GM19467 (cell line): ENCODE measurements around the gene LAP3.
"Not testable (repeated sequence)": the region's sequence is repeated elsewhere in the genome, so short reads cannot be mapped to it uniquely, and the experiment has no call there.

ENCODE experiments used
- ATAC-seq: cut with Tn5 transposase; IDR thresholded peaks from one replicate; pipeline ENCODE4 v1.9.1; 2021; ENCODE audit warnings: mild to moderate bottlenecking, moderate library complexity; ENCODE audit not compliant: unreplicated experiment

The LAP3 gene

GRCh38 chr4:17576932-17577664 is at the start of gene LAP3:
Gene LAP3, plus strand, starts transcription at chr4:17577198. Its CDS starts 268 bp downstream, at chr4:17577466.
- peak; percentile 83 for ATAC-seq

- no peak for ATAC-seq
Measured at GRCh38 chr4:17528551-17529165, 48.3 kb upstream of the LAP3 start.

- no peak for ATAC-seq
Measured at GRCh38 chr4:17531538-17532285, 45.3 kb upstream of the LAP3 start.

- no peak for ATAC-seq
Measured at GRCh38 chr4:17534705-17535104, 42.3 kb upstream of the LAP3 start.

DNA sequence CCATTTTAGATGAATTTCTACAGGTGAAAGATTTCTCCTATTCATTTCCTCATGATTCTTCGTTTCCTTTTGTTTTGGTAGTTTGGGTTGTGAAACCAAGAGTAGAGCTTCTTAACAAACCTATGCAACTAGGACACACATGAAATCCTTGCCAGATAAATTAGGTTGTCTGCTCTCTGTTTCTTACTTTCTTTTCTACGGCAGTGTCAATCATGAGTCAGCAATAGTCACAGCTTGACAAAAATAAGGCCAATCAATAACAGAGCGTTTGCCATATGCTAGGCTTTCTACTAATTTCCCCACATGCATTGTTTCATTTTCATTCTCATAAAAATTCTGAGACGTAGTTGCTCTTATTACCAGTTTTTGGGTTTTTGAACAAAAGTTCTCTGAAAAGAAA is 41.8 kb upstream of the LAP3 start:
- ATAC-seq, result no peak

DNA sequence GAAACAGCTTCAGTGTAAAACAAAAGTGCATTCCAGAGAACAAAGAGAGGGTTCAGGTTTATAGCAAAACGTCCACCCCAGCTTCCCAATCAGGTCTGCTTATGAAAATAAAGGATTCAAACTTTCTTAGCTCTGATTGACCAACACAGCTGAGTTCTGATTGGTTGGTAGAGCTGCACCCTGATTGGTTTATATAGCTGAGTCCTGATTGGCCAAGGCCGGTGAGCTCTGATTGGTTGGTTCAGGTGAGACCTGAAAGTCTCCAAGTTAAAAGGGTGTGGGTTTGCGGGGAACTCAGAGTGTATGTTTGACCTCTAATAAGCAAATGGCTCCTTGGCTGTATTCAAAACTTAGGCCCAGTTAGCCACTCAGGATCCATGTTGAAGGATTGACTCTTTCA is 41.1 kb upstream of the LAP3 start:
- no peak for ATAC-seq

GRCh38 chr4:17537060-17537459 is 39.9 kb upstream of the LAP3 start:
- ATAC-seq, result not testable (repeated sequence)

- no peak for ATAC-seq
Measured at GRCh38 chr4:17544205-17544604, 32.8 kb upstream of the LAP3 start.

DNA sequence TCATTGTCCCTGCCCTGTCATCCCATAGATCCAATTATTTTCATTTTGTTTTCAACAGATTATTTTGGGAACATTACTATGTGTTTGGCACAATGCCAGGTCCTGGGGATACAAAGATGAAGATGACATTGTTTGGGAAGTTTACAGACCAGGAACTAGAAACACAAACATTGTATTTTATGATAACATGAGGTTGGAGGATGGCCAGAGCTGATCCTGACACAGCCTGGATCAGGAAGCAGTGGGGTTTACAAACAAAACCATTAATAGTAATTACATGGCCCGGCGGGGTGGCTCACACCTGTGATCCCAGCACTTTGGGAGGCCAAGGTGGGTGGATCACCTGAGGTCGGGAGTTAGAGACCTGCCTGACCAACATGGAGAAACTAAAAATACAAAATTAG is 32.2 kb upstream of the LAP3 start:
- no peak for ATAC-seq

DNA sequence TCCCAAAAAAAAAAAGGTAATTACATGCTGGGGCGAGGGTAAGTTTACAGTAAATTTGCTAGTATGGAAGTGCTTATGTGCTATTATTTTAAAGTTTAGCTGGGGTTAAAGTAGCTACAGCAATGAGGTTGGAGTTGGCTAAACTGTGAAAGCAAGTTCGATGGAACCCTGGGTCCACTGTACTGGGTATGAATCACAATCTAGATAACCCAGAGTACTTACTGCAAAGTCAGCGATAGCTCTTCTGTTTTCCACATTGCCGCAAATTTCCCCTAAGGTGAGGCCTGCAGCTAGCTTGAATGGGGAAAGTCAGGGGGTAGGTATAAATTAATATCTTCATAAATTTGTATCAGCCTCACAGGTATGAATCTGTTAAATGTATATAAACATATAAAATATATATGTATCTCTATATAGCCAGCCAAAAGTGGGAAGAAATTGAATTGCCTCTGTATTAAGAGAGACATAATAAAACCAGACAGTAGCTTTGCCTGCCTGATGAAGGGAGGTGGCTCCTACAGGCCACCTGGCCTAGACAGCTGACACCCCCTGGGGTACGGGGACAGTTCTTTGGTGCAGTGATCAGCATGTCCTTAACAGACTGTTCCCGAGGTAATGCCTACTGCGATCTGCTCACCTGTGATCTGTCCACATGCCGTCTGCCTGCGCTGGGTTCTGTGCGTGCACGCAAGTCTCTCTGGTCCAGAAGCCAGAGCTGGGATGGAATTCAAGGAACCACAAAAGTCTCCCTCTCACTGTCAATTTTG is 31.4 kb upstream of the LAP3 start:
- no peak for ATAC-seq

DNA sequence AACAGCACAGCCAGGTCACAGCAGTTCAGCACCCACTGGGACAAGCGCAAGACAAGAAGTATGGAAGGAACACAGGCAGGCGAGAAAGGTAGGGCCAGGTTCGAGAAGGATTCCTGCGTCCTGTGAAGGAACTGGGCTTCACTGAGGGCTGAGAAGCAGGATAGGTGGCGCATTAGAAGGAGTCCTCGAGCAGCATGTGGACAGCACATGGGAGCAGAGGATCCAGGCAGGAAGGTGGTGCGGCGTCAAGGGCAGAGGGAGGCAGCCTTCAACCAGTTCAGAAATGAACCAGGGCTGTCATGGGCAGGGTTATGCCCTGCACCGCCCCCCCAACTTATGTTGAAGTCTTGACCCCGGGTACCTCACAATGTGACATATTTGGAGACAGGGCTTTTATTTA is 30.8 kb upstream of the LAP3 start:
- no peak for ATAC-seq

DNA sequence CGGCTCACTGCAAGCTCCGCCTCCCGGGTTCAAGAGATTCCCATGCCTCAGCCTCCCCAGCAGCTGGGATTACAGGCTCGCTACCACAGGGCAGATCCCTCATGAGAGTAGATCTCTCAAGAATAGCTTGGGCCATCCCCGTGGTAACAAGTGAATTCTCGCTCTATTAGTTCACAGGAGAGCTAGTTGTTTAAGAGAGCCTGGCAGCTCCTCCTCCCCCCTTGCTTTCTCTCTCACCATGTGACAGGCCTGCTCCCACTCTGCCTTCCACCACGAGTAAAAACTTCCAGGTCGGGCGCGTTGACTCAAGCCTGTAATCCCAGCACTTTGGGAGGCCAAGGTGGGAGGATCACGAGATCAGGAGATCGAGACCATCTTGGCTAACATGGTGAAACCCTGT is 30.3 kb upstream of the LAP3 start:
- ATAC-seq, result no peak

DNA sequence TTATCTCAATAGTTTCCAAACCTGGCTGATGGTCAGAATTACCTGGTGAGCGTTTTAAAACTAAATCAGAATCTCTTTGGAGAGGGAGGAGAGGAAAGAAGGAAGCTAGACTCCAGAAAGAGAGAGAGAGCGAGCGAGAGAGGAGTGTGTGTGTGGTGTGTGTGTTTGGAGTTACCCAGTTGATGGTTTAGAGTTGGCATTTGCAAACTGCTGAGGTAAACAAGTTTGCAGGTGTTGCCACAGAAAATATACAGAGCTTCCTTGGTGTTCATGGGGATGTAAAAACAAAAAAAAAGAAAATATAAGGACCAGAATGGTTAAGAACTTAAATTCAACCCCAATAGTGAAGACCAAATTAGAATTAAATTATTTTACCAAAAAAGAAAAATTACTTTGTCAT is 26.4 kb upstream of the LAP3 start:
- no peak for ATAC-seq

DNA sequence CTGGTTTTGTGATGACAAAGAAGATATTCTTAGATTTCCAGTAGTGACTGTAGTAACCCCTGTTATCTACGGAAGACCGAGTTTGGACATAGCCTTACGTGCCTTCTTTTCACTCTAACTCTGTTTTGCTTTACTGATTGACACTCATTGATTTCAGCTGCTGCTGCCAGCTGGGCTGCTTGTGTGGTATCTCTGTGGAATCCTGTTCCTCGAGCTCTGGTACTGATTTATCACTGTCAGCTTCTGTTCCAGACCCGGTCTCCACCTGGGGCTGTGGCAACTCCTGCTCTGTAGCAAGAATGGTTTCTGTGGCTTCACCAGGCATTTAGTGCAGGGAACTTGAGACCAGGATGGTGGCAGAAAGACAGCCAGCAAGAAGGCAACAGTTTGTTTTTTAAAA is 24.6 kb upstream of the LAP3 start:
- ATAC-seq, result no peak

DNA sequence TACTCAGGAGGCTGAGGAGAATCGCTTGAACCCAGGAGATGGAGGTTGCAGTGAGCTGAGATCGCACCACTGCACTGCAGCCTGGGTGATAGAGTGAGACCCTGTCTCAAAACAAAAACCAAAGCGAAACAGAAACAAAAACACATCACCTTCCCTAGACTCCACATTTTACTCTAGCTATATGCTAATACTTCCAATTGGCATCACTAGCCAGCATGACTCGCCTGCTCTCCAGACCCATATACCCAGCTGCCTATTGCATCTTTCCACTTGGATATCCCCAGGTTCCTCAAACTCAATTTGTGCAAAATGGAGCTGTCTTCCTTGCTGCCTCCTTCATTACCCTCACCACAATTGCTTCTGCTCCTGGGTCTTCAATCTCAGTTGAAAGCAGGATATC is 22.4 kb upstream of the LAP3 start:
- ATAC-seq, result no peak

DNA sequence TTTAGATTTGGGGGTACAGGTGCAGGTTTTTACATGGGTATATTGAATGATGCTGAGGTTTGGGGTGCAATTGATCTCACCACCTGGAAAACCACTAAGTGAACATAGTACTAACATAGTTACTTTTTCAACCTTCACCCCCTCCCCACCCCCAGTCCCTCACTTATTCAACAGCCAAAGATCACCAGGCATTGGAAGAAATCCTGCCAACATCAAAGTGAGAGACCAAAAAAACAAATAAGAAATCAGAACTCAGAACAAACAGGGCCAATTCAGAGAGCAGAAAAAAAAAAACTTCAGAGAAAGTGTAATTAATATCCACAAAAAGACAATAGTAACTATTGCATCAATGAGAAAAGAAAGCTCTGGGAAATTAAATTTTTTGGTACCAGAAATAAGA is 20.5 kb upstream of the LAP3 start:
- no peak for ATAC-seq

GRCh38 chr4:17557880-17558279 is 19.1 kb upstream of the LAP3 start:
- ATAC-seq, result no peak

GRCh38 chr4:17558941-17559708 is 17.9 kb upstream of the LAP3 start:
- ATAC-seq, result no peak

DNA sequence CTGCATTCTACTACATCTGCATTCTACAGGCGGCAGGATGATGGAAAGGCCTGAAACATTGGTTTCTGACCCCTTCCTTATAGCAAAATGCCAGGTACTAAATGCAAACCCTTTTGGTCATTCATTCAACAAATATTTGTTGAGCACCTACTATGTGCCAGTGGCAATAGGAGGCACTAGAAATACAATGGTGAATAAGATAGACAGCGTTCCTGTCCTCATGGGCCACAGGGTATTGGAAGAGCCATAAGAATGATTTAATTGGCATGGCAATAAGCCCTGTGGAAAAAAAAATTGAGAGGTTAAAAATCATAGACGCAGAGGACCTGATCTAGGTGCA is 17.3 kb upstream of the LAP3 start:
- ATAC-seq, result no peak

DNA sequence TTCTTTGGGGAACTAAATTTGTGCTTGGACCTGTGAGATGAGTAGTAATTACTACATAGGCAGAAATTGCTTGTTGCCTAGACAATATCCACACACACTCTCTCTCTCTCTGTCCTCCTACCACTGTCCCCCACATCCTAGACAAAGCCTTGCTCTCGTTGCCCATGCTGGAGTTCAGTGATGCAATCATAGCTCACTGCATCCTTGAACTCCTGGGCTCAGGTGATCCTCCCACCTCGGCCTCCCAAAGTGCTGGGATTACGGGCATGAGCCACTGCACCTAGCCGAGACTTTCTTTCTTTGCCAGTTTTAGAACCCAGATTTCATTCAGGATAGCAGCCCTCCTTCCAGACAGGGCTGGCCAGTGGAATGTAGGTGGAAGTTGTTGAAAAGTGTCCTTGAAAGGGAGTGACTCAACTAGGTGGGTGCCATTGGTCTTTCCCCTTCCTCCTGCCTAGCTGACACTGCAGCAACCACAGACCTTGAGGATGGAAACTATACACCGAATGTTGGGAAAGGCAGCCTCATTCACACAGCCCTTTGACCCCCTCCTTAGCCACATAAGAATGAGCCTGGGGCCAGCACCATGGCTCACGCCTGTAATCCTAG is 16.8 kb upstream of the LAP3 start:
- ATAC-seq, result no peak
